NAMALWA (cell line): ENCODE results near the gene TBCCD1.
"Not testable (repeated sequence)": the region's sequence is repeated elsewhere in the genome, so short reads cannot be mapped to it uniquely, and the experiment has no call there.

Source experiments
- DNase-seq: peaks from one replicate; pipeline ENCODE4 v3.0.0-alpha.2; 2015; ENCODE audit warnings: low spot score

TBCCD1 gene

DNA sequence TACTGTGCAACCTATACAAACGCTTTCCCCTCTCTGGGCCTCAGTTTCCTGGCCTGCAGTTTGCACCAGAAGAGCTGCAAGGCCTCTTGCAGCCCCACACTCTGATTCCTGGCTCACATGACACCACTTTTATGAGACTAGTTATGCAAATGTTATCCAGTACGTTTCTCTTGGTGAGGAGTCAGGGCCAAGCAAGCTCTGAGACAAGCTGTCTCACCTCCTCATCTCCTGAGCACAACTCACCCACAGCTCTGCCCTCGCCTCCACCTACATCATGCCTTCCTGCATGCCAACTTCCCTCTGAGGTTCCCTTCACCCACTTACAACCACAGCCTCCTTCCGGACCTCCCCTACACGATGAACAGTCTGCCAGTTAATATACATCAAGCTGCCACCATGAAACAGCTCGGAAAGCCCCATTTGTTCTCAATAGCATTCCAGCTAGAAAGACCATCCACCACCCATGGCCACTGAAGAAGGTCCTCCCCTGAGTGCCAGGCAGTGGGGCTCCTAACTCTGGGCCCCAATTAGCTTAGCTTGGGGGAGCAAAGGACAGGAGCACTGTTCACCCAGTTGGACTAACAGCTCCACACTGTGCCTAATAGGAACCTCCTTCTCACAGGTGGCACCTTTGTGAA, 48.0 kb downstream of the TBCCD1 start:
- no peak for DNase-seq

DNA sequence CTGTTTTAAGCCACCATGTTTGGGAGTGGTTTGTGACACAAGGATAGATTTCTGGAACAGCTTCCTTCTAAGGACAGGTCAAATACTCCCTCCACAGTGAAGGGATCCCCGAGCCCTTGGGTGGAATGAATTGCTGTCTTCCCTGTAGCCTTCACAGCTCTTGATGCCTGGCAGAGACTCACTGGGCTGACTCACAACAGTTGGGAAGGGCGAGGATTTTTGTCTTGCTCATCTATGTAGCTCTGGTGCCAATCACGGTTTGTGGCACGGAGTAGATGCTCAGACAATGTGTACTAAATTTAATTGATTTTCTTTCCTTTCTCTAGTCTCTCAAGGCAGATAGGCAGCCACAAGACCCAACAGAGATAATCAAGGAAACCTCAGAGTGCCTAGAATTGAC, 49.9 kb downstream of the TBCCD1 start:
- no peak for DNase-seq

DNA sequence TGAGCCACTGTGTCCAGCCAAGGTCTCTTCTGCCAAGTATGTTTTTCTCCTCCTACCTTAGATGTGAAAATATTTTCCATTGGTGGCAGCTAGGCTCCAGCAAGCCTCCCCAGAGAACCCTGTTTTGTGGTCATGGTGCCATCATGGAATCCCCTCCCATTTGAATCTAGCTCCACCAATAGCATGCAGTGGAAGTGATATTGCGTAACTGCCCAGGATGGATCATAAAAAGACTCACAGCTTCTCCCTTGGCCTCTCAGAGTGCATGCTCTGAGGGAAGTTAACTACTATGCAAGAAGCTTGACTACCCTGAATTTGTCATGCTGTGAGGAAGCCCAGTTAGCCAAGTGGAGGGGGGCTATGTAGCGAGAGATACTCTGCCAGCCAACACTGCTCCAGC, 50.5 kb downstream of the TBCCD1 start:
- DNase-seq, result no peak

DNA sequence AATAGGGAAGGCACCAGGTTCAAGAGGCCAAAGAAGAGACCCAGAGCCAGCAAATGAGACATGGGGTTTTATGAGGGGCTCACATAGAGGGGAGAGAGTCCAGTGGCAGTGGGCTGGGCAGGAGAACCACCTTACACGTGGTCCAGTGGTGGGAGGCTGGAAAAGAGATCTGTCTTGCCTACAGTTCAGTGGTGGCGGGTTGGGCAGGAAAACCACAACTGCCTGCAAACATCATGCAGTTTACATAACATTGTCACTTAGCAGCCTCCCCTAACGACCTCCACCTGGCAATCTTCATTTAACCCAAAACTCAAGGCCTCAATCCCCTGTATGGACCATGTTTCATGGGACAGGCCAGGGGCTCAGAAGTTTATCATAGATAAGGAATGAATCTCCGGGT, 52.0 kb downstream of the TBCCD1 start:
- no peak for DNase-seq

DNA sequence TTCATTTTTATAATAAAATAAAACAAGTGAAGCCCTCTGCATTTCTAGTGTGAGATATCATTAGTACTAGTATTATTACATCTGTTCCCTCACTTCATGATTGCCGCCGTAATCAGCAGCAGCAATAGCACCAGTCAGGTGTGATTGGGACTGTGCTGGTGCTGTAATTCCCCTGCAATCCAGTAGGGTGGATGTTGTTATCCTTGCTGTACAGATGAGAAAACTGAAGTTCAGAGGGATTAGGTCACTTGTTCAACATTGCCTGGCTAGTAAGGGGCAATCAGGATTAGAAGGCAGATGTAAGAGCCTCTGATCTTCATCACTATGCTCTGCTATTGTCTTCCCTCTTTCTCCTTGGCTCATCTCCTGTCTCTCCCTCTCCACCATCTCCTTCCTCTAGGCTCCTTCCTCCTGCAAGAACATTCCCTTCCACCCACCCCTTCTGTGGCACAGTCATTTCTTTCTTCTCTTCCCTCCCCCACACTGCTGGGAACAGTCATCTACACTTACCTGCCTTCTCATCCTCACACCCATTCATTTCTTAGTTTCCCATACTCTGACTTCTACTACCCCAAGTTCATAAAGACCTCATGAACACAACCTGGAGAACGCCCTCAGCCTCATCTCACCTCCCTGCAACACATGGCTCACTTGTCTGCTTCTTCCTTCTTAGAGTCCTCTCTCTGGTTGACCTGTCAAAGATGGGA, 52.7 kb downstream of the TBCCD1 start:
- peak; percentile 21 for DNase-seq

DNA sequence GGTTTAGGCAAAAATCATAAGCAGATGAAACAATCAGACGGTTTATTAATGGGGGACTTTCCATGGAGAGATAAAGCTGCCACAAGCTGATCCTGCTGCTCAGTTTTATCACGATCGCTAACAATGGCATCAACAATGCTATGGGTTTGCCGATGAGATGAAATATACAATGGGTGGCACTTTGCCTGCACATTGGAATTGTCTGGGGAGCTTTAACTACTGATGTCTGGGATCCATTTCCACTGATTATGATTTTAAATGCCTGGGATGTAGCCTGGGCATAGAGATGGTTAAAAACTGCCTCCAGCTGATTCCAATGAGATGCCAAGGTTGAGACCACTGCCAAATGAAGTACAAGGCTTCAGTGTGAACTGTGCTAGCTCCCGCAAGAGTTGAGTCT, 53.8 kb downstream of the TBCCD1 start:
- no peak for DNase-seq

DNA sequence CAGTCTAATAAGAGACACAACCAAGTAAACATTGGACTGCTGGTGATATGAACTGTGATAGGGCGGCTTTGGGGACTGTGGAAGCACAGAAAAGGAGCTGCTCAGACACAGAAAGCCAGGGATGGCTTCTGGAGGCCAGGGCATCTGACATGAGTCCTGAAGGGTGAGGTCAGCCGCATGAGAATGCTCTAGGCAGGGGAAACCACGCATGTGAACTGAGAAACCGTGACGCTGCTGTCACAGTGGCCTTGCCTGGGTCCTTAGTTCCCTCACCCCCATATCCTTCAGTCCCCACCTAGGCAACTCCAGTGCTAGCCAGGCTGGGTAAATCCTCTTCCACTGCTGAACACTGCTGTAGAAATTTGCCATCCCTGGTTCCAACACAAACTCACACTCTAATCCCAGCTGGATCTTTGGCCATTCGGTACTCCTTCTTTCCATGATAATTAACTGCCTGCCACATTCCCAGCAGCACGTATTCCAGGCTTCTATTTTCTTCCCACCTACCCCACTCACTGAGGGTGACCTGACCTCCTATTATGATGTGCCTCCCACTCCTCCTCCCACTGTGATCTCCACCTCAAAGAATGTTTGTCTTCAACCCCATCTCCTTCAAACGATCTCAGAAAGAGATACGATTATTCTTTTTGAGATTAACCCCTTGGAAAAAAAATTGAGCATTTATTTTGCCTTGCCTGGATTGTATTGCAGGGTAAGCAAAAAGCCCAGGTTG, 54.4 kb downstream of the TBCCD1 start:
- DNase-seq, result no peak

DNA sequence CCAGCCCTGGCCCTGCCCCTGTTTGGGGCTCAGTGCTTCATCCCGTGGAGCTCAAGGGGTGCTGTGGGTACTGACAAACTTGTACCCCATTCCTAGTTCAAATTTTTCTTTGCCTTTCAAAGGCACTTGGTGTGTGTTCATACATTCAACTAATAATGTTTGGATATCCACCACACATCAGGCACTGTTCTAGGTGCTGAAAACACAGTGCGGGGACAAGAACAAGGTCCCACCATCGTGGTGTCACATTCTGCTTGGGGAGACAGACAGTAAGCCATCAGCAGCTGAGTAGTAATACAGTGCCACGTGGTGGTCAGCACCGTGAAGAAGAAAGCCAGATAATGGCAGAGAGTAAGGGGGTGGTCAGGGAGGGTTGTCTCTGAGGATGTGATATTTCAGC, 55.4 kb downstream of the TBCCD1 start:
- no peak for DNase-seq

DNA sequence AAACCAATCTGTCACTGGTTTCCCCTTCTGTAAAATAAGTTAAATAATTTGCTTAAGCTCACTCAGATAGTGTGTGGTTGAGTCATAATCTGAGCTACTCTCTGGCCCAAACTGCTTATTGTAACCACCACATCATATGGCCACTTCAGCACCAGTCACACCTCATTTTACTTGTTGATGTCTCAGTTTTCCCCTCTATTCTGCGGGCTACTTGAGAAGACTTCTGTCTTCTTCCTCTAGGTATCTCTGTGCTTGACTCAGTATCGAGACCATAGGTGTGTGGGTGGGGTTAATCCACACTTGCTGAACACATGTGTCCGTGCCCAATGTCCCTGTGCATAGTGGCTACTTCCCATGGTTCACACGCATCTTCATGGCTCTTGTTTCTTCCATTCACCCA, 55.9 kb downstream of the TBCCD1 start:
- DNase-seq, result no peak

DNA sequence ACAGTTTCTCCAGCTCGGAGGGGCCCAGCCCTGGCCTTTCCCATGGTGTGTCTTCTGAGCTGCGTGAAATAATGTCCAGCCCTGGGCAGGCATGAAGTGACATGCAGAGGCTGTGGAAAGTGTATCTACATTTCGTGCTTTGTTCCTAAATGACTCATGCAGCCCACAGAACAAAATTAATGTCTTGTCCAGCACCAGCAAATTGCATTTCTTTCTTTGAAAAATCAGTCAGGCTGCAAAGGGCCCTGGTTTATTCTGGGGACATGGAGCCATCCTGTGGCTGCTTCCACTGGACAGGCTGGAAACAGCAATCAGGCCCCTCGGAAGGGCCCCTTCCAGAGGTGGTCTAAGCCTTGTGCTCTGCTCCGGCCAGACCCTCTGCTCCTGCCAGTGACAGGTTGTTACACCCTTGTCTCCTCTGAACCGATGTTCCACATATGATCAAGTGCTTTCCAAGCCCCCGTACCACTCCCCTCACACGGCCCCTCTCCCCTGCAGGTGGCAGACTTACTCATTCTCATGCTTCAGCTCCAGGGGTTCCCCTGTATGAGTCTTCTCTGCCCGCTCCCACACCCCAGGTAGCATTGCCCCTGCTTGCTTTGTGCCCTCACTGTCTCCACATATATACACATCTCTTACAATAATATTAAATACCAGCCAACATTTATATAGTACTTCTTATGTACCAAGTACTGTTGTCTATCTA, 56.6 kb downstream of the TBCCD1 start:
- DNase-seq, result no peak

DNA sequence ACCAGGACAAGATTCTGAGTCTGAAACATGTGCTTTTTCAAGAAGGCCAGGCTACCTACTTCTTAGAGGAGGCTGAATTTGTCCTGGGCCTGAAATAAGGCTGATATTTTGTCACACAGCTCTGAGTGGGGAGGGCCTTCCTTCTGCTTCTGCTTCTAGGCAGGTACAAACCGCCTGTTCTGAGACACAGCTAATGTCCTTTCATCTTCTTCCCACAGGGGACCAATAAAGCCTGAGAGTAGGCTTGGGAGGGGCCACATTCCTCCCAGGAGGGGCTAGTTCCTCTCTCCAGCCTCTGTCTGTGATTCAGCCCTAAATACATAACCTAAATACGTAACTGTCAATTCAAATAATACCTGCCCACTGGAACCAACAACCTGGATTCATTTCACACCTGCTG, 57.7 kb downstream of the TBCCD1 start:
- DNase-seq, result no peak

DNA sequence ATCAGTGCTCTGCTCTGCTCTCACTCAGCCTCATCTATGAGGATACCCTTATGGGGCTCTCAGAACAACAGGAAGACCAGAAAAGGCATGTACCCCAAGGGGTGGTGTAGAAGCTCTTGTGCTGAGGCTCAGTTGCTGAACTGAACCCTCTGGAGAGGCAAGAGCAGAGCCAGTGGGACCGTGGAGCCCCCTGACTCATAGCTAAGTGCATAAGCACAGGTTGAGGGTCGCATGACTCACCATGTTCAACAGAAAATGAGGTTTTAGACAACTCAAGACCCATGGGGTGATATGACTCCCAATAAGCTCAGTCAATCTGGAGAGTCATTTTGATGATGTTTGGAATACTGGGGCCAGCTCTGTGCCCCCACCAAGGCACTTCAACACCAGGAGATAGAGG, 60.3 kb downstream of the TBCCD1 start:
- DNase-seq, result no peak

DNA sequence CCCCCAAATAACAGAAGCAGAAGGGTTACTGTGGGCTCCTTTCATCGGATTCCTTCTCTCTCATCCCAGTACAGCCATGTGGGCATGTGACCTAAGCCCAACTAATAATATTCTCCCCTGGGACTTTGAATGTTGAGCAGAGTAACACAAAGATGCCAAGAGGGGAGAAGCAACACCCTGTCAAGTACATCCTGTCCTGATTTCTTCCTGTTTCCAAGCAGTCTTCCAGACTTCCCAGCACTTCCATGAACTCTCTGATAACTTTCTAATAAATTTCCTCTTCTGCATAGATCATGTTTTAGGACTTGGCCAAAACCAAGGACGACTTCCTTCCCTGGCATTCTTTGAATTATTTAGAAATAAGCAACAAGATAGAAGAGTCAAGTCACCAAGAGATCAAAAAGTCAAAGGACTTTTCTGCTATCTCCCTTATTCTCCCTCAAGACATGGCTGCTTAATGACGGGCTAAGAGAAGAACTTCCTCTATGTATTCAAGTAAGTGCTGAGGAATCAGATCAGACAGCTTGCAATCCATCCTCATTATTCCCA, 60.9 kb downstream of the TBCCD1 start:
- no peak for DNase-seq

DNA sequence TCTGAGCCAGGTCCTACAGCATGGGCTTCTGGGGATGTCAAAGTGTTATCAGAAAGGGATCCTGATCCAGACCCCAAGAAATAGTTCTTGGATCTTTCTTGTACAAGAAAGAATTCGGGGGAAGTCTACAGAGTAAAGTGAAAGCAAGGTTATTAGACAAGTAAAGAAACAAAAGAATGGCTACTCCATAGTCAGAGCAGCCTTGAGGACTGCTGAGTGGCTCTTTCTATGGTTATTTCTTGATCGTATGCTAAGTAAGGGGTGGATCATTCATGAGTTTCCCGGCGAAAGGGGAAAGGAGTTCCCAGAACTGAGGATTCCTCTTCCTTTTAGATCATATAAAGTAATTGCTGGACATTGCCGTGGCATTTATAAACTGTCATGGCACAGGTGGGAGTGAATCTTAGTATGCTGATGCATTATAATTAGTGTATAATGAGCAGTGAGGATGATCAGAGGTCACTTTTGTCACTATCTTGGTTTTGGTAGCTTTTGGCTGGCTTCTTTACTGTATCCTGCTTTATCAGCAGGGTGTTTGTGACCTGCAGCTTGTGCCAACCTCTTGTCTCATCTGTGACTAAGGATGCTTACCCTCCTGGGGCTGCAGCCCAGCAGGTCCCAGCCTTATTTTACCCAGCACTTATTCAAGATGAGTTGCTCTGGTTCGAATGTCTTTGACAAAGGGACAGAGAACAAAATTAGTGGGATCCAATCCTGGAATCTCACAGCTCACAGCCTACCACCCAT, 64.0 kb downstream of the TBCCD1 start:
- no peak for DNase-seq

DNA sequence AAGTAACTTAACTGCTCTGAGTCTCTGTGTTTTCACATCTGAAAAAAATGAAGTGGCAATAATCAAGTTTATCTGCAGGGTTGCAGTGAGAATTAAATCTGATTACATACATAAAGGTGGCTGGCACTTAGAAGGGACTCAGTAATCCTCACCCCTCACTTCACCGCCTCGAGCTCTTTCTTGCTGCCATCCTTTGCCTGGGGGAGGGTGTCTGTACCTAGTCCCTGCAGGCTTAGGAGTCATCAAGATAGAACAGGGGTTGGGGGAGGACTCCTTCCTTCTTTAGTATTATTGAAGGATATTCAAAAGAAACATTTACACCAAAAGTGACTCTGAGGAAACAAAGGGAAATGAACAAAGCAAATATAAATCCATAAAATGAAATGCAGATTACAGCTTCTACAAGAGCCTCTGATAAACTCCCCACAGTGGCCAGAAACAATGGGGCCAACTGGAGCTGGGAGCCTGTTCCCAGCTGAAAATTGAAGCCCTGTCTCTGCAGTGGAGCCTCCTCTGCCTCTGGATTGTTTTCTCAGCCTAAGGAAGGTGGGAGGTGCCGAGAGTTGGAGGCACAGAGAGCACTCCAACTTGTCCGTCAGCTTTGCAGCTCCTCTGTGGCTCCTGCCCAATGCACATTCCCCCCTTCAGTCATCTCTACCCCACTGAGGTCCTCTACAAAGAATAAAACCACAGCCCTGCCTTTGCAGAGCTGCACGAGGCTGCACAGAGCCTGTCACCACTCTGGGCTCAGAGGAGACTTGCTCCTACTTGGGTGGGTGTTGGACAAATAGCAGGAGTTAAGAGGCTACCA, 64.8 kb downstream of the TBCCD1 start:
- no peak for DNase-seq

DNA sequence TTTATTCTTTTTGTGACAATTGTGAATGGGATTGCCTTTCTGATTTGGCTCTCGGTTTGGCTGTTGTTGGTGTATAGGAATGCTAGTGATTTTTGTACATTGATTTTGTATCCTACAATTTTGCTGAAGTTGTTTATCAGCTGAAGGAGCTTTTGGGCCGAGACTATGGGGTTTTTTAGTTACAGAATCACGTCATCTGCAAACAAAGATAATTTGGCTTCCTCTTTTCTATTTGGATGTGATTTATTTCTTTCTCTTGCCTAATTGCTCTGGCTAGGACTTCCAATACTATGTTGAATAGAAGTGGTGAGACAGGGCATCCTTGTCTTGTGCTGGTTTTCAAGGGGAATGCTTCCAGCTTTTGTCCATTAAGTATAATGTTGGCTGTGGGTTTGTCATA, 67.2 kb downstream of the TBCCD1 start:
- not testable (repeated sequence) for DNase-seq

DNA sequence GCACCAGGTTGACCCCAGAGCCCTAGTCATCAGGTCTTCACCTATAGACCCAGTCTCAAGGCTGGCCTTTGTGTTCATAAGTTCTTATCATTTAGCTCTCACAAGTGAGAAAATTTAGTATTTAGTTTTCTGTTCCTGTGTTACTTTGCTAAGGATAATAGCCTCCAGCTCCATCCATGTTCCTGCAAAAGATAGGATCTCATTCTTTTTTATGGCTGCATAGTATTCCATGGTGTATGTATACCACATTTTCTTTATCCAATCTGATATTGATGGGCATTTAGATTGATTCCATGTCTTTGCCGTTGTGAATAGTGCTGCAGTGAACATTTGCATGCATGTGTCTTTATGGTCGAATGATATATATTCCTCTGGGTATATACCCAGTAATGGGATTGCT, 69.1 kb downstream of the TBCCD1 start:
- not testable (repeated sequence) for DNase-seq

DNA sequence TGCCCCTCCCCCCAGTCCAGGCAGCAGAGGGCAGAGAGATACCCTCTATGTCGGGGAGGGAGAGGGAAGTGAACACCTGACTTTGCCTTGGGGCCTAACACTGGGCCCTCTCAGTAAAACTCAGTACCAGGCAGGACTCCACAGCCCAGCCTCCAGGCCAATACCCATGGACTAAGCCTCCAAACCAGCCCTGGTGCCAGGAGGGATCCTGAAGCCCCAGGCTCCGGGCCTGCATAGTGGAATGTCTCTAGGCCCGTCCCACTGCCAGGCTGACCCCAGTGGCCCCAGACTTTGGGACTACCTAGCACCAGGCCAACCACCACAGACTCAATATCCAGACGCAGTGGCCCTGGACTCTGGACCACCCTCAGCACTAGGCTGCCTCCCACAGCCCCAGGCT, 69.5 kb downstream of the TBCCD1 start:
- DNase-seq, result no peak

DNA sequence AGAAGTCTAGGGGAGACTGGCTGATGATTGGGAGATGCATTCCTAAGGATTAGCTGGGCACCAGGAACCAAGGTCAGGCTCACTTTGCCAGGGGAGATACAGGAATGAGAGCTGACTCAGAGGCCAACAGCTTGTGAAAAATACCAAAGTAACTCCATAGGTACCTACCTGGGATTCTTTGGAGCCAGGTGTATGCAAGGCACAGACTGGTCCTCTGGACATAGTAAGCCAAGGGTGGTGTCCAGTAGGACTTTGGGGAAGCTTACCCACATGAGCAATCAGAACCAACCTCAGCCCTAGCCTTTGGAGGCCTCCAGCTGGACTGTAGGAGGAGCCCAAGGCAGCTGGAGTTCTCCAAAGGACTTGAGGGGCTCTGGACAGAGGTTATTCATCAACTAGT, 70.5 kb downstream of the TBCCD1 start:
- DNase-seq, result no peak
